Testis (tissue), 3 donors: ENCODE results near the gene SKI. TPM values are rescaled to one million over a fixed set of nuclear protein-coding genes. Genes with fewer than 3 reads are reported as not detected.
A peak's percentile ranks its signal among the peaks of the same experiment; 100 is the strongest.

Source experiments
- DNase-seq: peaks from one replicate; pipeline ENCODE4 v3.0.0-alpha.2; 2019
- H3K27ac ChIP-seq, 2 donors: fragments of 200-600 bp; sonication (generic); one replicate each; pipeline ENCODE4 v1.5.1; 2019
- H3K27me3 ChIP-seq: fragments of 200-600 bp; sonication (generic); one replicate; pipeline ENCODE4 v1.5.1; 2019
- H3K36me3 ChIP-seq: fragments of 200-600 bp; sonication (generic); one replicate; pipeline ENCODE4 v1.5.1; 2017; ENCODE audit warnings: low read depth; ENCODE audit errors: missing control alignments
- H3K4me1 ChIP-seq: fragments of 200-600 bp; sonication (generic); one replicate; pipeline ENCODE4 v1.5.1; 2019
- H3K4me3 ChIP-seq, 2 donors: fragments of 200-600 bp; sonication (generic); one replicate each; pipeline ENCODE4 v1.5.1; 2017 to 2019
- H3K9me3 ChIP-seq: fragments of 200-600 bp; sonication (generic); one replicate; pipeline ENCODE4 v1.5.1; 2017
- POLR2A ChIP-seq: fragments of 450-650 bp; IDR thresholded peaks from one replicate; pipeline ENCODE4 v1.6.1; 2017; ENCODE audit warnings: antibody characterized with exemption, mild to moderate bottlenecking, moderate library complexity
- WGBS, 2 donors: methylation state at CpG; one replicate each; pipeline ENCODE4 v1.1.5; 2018; 5-methylcytosine and 5-hydroxymethylcytosine counted together
- intact Hi-C: fragments of 100-400 bp; cut with DNase I; formaldehyde crosslinking; loops from one replicate; pipeline ENCODE4 v1.15.1; 2023; ENCODE audit warnings: low total_unique reads
- polyA plus RNA-seq: library from polyadenylated mRNA; stranded (reverse); fragments of 350-450 nt; fragmentation: Illumina TruSeq; extraction: RNeasy Lipid Tissue Mini Kit (QIAGEN cat#74804); gene quantifications from one replicate; pipeline ENCODE4 v1.2.3, GENCODE V29; 2014; ENCODE audit warnings: low read depth, low replicate concordance; ENCODE audit not compliant: insufficient read depth
- total RNA-seq, 2 donors: library from RNA; depleted of rRNA; stranded (reverse); fragments of >200 nt; gene quantifications; one replicate each; pipeline ENCODE4 v1.2.3, GENCODE V29; 2016
- TF ChIP-seq, protein P1 (sequence below), 3 experiments: fragments of 450-650 bp in 2 of 3; fragments of 200-600 bp in 1 of 3; sonication (generic) in 1 of 3; IDR thresholded peaks; one replicate each; pipeline ENCODE4 v1.5.1; 2016 to 2019; ENCODE audit warnings: antibody characterized with exemption in 3 of 3, mild to moderate bottlenecking in 2 of 3, moderate library complexity in 1 of 3

The SKI gene
- total and polyA plus RNA-seq, 3 donors from 2014 or later: 40.2 to 87.1 (median 85.7) TPM

DNA sequence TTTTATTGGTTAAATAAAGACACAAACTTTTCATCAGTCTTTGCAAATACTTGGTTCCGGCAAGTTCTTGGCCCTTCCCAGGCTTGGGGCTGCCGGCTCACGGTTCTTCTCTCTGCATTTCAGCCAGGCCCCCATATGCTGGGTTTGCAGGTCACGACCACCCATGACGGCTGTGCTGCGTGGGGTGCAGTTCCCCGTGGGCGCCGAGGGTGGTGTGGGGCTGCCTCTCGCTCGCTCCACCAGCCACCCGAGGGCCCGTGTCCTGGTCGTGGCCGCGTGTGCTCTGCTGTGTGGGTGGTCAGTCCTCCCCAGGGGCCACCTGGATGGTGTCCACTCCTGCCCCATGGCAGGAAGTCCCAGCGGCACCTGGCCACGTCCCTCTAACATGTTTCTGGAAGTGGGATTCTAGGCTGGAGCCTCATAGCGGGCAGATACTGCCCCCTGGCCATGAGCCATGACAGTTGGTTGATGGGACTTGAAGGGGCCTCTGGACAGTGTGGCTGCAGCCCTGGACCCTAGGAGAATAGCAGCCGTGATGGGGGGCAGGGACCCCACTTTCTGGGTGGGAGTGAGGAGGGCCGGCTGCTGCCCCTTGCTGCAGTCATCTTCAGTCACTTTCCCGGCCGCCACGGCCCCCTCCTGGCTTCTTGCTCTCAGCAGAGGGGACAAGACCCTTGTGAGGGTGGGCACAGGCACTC lies 46.3 kb downstream of the SKI start:
- 64 to 72% methylated on average over 10 to 24 of the region's 24 CpGs for WGBS, 2 donors
- intact Hi-C loops: no loop called here

DNA sequence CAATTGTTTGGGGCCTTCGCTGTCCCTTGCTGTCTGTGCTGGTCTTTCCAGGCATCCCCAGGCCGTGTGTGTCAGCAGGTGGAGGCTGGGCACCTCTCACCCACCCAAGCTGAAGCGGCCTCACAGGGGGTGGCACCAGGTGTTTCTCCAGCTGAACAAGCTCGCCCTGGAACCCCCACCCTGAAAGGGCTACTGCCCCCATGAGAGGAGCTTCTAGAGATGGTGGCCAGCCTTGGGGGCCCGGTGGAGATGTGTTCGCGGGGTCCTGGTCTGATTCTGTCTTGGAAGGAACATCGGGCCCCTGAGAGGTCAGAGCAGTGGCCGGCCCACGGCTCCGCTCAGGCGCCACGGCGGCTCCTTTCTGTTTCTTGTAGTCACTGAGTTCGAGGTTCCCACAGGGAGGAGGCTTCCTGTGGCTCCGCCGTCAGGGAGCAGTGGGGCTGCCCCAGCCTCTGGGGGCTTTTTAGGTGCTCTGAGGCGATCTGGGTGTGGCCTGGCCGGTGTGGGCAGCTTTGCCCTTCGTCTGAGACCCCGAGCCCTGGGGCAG lies 46.9 kb downstream of the SKI start:
- no peaks in the 10 kb centered on the region for H3K9me3 ChIP-seq
- TF ChIP-seq, protein P1, sequence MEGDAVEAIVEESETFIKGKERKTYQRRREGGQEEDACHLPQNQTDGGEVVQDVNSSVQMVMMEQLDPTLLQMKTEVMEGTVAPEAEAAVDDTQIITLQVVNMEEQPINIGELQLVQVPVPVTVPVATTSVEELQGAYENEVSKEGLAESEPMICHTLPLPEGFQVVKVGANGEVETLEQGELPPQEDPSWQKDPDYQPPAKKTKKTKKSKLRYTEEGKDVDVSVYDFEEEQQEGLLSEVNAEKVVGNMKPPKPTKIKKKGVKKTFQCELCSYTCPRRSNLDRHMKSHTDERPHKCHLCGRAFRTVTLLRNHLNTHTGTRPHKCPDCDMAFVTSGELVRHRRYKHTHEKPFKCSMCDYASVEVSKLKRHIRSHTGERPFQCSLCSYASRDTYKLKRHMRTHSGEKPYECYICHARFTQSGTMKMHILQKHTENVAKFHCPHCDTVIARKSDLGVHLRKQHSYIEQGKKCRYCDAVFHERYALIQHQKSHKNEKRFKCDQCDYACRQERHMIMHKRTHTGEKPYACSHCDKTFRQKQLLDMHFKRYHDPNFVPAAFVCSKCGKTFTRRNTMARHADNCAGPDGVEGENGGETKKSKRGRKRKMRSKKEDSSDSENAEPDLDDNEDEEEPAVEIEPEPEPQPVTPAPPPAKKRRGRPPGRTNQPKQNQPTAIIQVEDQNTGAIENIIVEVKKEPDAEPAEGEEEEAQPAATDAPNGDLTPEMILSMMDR (IDR thresholded peaks at IDR 0.05): no peak
- no peak for TF ChIP-seq POLR2A
- WGBS, 2 donors: 54 to 65% methylated on average over 16 to 21 of the region's 21 CpGs
- no peaks in the 10 kb centered on the region for H3K27me3 ChIP-seq
- no peak overlapping the region for H3K4me3 ChIP-seq
- H3K4me1 ChIP-seq: peaks cover 76% of the 10 kb centered on the region
- intact Hi-C loops: no loop called here
- peak overlapping the region; percentile 25 to 59 for H3K27ac ChIP-seq
- no peak for DNase-seq
- H3K36me3 ChIP-seq: no peaks in the 10 kb centered on the region

More for the DNA sequence above, 46.3 kb downstream of the SKI start:
- H3K4me3 ChIP-seq: no peak overlapping the region
- H3K36me3 ChIP-seq: no peaks in the 10 kb centered on the region
- H3K9me3 ChIP-seq: no peaks in the 10 kb centered on the region
- TF ChIP-seq POLR2A: no peak
- TF ChIP-seq, protein P1 (IDR thresholded peaks at IDR 0.05): no peak
- peaks cover 73% of the 10 kb centered on the region for H3K4me1 ChIP-seq
- DNase-seq: no peak
- no peaks in the 10 kb centered on the region for H3K27me3 ChIP-seq
- peak overlapping the region in 1 of 2 donors; percentile 59 for H3K27ac ChIP-seq

DNA sequence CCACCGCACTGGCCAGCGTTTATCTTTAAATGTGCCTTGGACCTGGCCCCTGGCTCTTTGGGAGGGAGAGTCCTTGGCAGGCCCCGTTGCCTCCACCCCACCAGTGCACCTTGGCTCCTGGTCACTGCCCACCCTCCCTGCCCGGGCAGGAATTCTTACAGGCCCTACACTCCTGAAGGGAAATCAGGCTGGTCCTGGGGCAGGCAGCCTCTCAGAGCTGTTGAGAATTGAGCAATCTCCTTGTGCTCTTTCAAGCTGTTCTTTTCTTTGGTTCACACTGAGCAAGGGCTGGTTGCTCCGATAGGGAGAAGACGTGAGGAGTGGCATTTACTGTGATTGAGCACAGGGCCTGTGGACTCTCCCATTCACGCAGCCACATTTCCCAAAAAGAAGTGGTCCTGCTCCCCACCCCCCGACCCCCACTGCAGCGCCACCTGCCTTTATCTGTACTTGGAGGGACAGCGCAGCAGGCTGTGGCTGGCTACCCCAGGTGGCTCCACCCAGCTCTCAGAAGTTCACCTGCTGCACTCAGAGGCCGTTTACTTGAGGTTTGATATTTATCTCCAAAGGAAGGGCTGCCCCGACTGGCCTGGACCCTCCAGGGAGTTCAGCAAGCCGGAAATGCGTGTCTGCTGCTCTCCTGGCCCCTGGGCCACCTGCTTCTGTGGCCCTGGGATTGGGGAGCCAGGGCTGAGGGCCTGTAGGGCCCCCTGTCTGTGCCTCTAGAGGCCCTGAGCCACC lies 47.8 kb downstream of the SKI start:
- WGBS, 2 donors: 51 to 53% methylated on average over 10 to 14 of the region's 14 CpGs
- no peaks in the 10 kb centered on the region for H3K27me3 ChIP-seq
- DNase-seq: no peak
- H3K4me1 ChIP-seq: peaks cover 66% of the 10 kb centered on the region
- no peaks in the 10 kb centered on the region for H3K9me3 ChIP-seq
- H3K4me3 ChIP-seq: no peak overlapping the region
- H3K36me3 ChIP-seq: no peaks in the 10 kb centered on the region
- no peak for TF ChIP-seq POLR2A
- TF ChIP-seq, protein P1 (IDR thresholded peaks at IDR 0.05): no peak
- H3K27ac ChIP-seq: peak overlapping the region; percentile 25 to 59
- intact Hi-C loops: no loop called here

DNA sequence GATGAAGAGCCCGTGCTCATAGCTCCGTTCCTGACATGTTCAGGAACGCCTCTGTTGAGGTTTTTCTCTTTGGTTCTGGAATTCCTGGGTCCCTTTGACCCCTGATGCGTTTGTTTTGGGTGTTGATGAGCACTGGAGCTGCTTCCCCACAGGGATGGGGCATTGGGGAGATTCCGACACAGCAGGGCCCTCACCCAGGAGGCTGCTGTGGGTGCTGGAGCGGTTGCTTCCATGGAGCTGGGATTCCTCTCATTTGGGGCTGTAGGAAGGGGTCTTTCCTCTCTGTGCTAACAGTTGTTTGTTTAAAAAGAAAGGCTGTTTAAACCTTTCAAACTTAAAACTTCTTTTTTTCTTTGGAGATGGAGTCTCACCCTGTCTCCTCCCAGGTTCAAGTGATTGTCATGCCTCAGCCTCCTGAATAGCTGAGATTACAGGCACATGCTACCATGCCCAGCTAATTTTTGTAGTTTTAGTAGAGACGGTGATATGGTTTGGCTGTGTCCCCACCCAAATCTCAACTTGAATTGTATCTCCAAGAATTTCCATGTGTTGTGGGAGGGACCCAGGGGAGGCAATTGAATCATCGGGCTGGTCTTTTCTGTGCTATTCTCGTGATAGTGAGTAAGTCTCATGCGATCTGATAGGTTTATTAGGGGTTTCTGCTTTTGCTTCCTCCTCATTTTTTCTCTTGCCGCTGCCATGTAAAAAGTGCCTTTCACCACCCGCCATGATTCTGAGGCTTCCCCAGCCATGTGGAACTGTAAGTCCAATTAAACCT lies 48.9 kb downstream of the SKI start:
- H3K27me3 ChIP-seq: no peaks in the 10 kb centered on the region
- no peak for TF ChIP-seq POLR2A
- TF ChIP-seq, protein P1 (IDR thresholded peaks at IDR 0.05): no peak
- no peak overlapping the region for H3K27ac ChIP-seq
- intact Hi-C loops: no loop called here
- DNase-seq: no peak
- H3K4me1 ChIP-seq: peaks cover 59% of the 10 kb centered on the region
- no peaks in the 10 kb centered on the region for H3K36me3 ChIP-seq
- H3K9me3 ChIP-seq: no peaks in the 10 kb centered on the region
- 74 to 75% methylated on average over 12 of the region's 12 CpGs for WGBS, 2 donors
- no peak overlapping the region for H3K4me3 ChIP-seq
